Measurements from ENCODE around the gene CFAP161.

Gene CFAP161

DNA sequence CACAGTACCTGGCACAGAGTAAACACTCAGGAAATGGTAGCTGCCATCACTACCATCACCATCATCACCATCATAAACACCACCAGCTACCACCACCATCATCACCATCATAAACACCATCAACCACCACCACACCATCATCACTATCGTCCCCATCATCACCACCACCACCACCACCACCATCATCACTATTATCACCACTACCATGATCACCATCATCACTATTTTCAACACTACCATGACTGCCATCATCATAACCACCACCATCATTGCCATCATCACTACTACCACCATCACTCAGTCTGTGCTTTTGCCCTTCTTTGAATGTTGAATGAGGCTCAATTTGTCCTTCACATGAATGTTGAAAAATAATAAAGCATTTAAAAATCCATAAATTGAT, 41.4 kb downstream of the CFAP161 start:
- Histone ChIP-seq H3K4me3 (ENCODE audit: low read depth, low read length) (no peak overlapping the region), H3K36me3 (ENCODE audit: control insufficient read depth in 2 of 2, insufficient read depth in 1 of 2, low read length in 2 of 2) (no peaks in the 10 kb centered on the region), H3K4me1 (ENCODE audit: control insufficient read depth, insufficient read depth, low read length) (no peaks in the 10 kb centered on the region), H3K9me3 (ENCODE audit: control insufficient read depth, insufficient read depth, low read depth, low read length) (no peaks in the 10 kb centered on the region), H3K27ac (ENCODE audit: extremely low read depth, low read depth, low read length) (no peak overlapping the region)
- ChIA-PET CTCF (interaction anchor here (0.7 to 1.7 kb wide), 3 partner anchors 20 to 164 kb away, joined by 3 to 7 read pairs (median 5); no protein-coding TSS in a partner anchor), POLR2A (no interaction called here)
- TF ChIP-seq ZFP69B (tag by site-specific recombination; IDR thresholded peaks at IDR 0.05) (no peak), ZNF239 (tag by site-specific recombination; IDR thresholded peaks at IDR 0.05) (0 out of 2 replicates have a peak, but pooled peaks have one; percentile 26), PBX3 (CRISPR knock-in tag; IDR thresholded peaks at IDR 0.05) (no peak)

DNA sequence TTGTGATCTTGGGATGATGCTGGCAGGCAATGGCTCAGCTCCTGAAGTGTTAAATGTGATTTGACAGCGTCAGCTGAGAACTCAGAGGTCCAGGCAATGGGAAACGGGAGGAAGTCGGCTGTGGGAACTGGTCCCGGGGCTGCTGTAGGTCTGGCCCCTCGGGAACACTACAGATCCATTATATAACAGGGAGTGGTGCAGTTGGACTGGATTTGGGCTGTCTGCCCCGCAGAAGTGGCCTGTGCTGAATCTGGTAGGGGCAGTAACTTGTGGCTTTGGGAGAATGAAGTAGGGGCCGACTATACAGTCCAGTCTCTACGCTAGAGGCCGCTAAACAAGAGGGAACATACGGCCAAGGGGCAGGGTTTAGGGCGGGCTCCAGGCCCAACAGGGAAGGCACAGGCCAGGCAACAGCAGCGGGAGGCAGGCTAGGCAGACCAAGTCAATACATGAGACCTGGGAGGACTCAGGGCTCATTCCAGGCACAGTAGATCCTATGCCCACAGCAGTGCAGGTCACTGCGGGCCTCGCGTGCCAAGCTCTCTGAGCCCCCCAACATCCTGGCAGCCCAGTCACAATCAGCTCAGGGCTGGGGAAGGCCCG, 42.3 kb downstream of the CFAP161 start:
- TF ChIP-seq ZNF426 (tag by site-specific recombination; IDR thresholded peaks at IDR 0.05), result no peak
- TF ChIP-seq ZNF184 (tag by site-specific recombination; IDR thresholded peaks at IDR 0.05), result no peak
- TF ChIP-seq, protein P1, sequence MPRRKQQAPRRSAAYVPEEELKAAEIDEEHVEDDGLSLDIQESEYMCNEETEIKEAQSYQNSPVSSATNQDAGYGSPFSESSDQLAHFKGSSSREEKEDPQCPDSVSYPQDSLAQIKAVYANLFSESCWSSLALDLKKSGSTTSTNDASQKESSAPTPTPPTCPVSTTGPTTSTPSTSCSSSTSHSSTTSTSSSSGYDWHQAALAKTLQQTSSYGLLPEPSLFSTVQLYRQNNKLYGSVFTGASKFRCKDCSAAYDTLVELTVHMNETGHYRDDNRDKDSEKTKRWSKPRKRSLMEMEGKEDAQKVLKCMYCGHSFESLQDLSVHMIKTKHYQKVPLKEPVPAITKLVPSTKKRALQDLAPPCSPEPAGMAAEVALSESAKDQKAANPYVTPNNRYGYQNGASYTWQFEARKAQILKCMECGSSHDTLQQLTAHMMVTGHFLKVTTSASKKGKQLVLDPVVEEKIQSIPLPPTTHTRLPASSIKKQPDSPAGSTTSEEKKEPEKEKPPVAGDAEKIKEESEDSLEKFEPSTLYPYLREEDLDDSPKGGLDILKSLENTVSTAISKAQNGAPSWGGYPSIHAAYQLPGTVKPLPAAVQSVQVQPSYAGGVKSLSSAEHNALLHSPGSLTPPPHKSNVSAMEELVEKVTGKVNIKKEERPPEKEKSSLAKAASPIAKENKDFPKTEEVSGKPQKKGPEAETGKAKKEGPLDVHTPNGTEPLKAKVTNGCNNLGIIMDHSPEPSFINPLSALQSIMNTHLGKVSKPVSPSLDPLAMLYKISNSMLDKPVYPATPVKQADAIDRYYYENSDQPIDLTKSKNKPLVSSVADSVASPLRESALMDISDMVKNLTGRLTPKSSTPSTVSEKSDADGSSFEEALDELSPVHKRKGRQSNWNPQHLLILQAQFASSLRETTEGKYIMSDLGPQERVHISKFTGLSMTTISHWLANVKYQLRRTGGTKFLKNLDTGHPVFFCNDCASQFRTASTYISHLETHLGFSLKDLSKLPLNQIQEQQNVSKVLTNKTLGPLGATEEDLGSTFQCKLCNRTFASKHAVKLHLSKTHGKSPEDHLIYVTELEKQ (tag by site-specific recombination; IDR thresholded peaks at IDR 0.05; ENCODE audit: borderline replicate concordance), result no peak
- TF ChIP-seq MYNN (tag by site-specific recombination; IDR thresholded peaks at IDR 0.05; ENCODE audit: borderline replicate concordance), result no peak
- TF ChIP-seq FEZF1 (tag by site-specific recombination; IDR thresholded peaks at IDR 0.05), result no peak
- TF ChIP-seq ZNF394 (tag by site-specific recombination; IDR thresholded peaks at IDR 0.05; ENCODE audit: borderline replicate concordance), result no peak
- no peak for TF ChIP-seq ZNF48 (tag by site-specific recombination; IDR thresholded peaks at IDR 0.05)
- TF ChIP-seq ZNF510 (tag by site-specific recombination; IDR thresholded peaks at IDR 0.05; ENCODE audit: insufficient replicate concordance), result no peak
- no peak for TF ChIP-seq SCRT2 (tag by site-specific recombination; IDR thresholded peaks at IDR 0.05)
- no peak for TF ChIP-seq GLIS2 (tag by site-specific recombination; IDR thresholded peaks at IDR 0.05)
- TF ChIP-seq ZFHX2 (tag by site-specific recombination; conservative IDR thresholded peaks at IDR 0.05), result no peak
- Histone ChIP-seq H3K9me3 (ENCODE audit: control insufficient read depth, insufficient read depth, low read depth, low read length) (no peaks in the 10 kb centered on the region), H3K4me3 (ENCODE audit: low read depth, low read length) (no peak overlapping the region), H3K27ac (ENCODE audit: extremely low read depth, low read depth, low read length) (no peak overlapping the region), H3K36me3 (ENCODE audit: control insufficient read depth in 2 of 2, insufficient read depth in 1 of 2, low read length in 2 of 2) (no peaks in the 10 kb centered on the region), H3K4me1 (ENCODE audit: control insufficient read depth, insufficient read depth, low read length) (no peaks in the 10 kb centered on the region)
- ChIA-PET CTCF (interaction anchor here (0.6 to 3.3 kb wide), 4 partner anchors 20 to 165 kb away, joined by 3 to 12 read pairs (median 4); no protein-coding TSS in a partner anchor), POLR2A (no interaction called here)

GRCh38 chr15:81178365-81178764, 44.3 kb downstream of the CFAP161 start:
- CTCF ChIA-PET, result interaction anchor here (2.8 to 3.3 kb wide), 2 partner anchors 22 to 88 kb away, joined by 12 to 13 read pairs; no protein-coding TSS in a partner anchor
- Histone ChIP-seq H3K4me1 (ENCODE audit: control insufficient read depth, insufficient read depth, low read length) (no peaks in the 10 kb centered on the region), H3K9me3 (ENCODE audit: control insufficient read depth, insufficient read depth, low read depth, low read length) (no peaks in the 10 kb centered on the region), H3K27ac (ENCODE audit: extremely low read depth, low read depth, low read length) (no peak overlapping the region), H3K4me3 (ENCODE audit: low read depth, low read length) (no peak overlapping the region), H3K36me3 (ENCODE audit: control insufficient read depth in 2 of 2, insufficient read depth in 1 of 2, low read length in 2 of 2) (no peaks in the 10 kb centered on the region)
- POLR2A ChIA-PET, result no interaction called here
- no peak for TF ChIP-seq ZNF2 (tag by site-specific recombination; IDR thresholded peaks at IDR 0.05)
- no peak for TF ChIP-seq ZNF561 (tag by site-specific recombination; IDR thresholded peaks at IDR 0.05; ENCODE audit: borderline replicate concordance)
- no peak for TF ChIP-seq ZNF621 (tag by site-specific recombination; IDR thresholded peaks at IDR 0.05)
- TF ChIP-seq, protein P2, sequence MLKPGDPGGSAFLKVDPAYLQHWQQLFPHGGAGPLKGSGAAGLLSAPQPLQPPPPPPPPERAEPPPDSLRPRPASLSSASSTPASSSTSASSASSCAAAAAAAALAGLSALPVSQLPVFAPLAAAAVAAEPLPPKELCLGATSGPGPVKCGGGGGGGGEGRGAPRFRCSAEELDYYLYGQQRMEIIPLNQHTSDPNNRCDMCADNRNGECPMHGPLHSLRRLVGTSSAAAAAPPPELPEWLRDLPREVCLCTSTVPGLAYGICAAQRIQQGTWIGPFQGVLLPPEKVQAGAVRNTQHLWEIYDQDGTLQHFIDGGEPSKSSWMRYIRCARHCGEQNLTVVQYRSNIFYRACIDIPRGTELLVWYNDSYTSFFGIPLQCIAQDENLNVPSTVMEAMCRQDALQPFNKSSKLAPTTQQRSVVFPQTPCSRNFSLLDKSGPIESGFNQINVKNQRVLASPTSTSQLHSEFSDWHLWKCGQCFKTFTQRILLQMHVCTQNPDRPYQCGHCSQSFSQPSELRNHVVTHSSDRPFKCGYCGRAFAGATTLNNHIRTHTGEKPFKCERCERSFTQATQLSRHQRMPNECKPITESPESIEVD (tag by site-specific recombination; IDR thresholded peaks at IDR 0.05), result peak; percentile 19; the same call in 1 of the 2 replicates
- no peak for TF ChIP-seq ZNF473 (tag by site-specific recombination; IDR thresholded peaks at IDR 0.05)
- no peak for TF ChIP-seq ZNF19 (tag by site-specific recombination; IDR thresholded peaks at IDR 0.05; ENCODE audit: low read depth)

All from HEK293 (cell line).